GM03348 (cell line): ENCODE data around the gene ARCN1.
"Not testable (repeated sequence)": the region's sequence is repeated elsewhere in the genome, so short reads cannot be mapped to it uniquely, and the experiment has no call there.

Experiments
- DNase-seq: peaks from one replicate; pipeline ENCODE4 v3.0.0; 2012; ENCODE audit warnings: low spot score

Gene ARCN1

GRCh38 chr11:118606157-118606843 lies 34.1 kb downstream of the ARCN1 start:
- DNase-seq: no peak

GRCh38 chr11:118606844-118607228 lies 34.6 kb downstream of the ARCN1 start:
- no peak for DNase-seq

- DNase-seq: peak; percentile 87
These were observed 35.5 kb downstream of the ARCN1 start, which contains the start of gene PHLDB1 for GRCh38 chr11:118607401-118608359. Gene PHLDB1 (plus strand): TSS chr11:118607615. CDS start chr11:118613837, 6,222 bp downstream.

GRCh38 chr11:118608360-118609227 lies 36.4 kb downstream of the ARCN1 start:
- peak; percentile 90 for DNase-seq

- no peak for DNase-seq
These were observed 37.4 kb downstream of the ARCN1 start for GRCh38 chr11:118609380-118610224.

- no peak for DNase-seq
These were observed 38.1 kb downstream of the ARCN1 start for GRCh38 chr11:118610225-118610772.

GRCh38 chr11:118610773-118611432 lies 38.7 kb downstream of the ARCN1 start:
- peak; percentile 79 for DNase-seq

GRCh38 chr11:118611433-118611795 lies 39.2 kb downstream of the ARCN1 start:
- DNase-seq: not testable (repeated sequence)

GRCh38 chr11:118612378-118612777 lies 40.2 kb downstream of the ARCN1 start:
- no peak for DNase-seq

GRCh38 chr11:118614511-118614910 lies 42.3 kb downstream of the ARCN1 start:
- DNase-seq: no peak

GRCh38 chr11:118615282-118615975 lies 43.2 kb downstream of the ARCN1 start:
- DNase-seq: no peak

GRCh38 chr11:118615976-118616371 lies 43.8 kb downstream of the ARCN1 start:
- no peak for DNase-seq

- peak; percentile 79 for DNase-seq
These were observed 46.1 kb downstream of the ARCN1 start for GRCh38 chr11:118618115-118618990.

- DNase-seq: peak; percentile 85
These were observed 46.8 kb downstream of the ARCN1 start for GRCh38 chr11:118618991-118619375.

GRCh38 chr11:118619444-118620197 lies 47.4 kb downstream of the ARCN1 start:
- peak; percentile 89 for DNase-seq

GRCh38 chr11:118620529-118621070 lies 48.4 kb downstream of the ARCN1 start:
- no peak for DNase-seq

GRCh38 chr11:118621071-118621783 lies 49.0 kb downstream of the ARCN1 start:
- peak; percentile 95 for DNase-seq
